Nephron progenitor cell (in vitro differentiated cells): Measurements from ENCODE around the gene CYP2U1.

Source experiments
- DNase-seq: peaks from one replicate; pipeline ENCODE4 v3.0.0; 2021
- H3K27ac Mint-ChIP-seq: 2 replicates; pipeline ENCODE4 v1.8.0; 2021; ENCODE audit warnings: mild to moderate bottlenecking, moderate library complexity, mixed read lengths
- H3K27me3 Mint-ChIP-seq: 2 replicates; pipeline ENCODE4 v1.8.0; 2021; ENCODE audit warnings: mild to moderate bottlenecking, low read depth, mixed read lengths; ENCODE audit not compliant: poor library complexity
- H3K36me3 Mint-ChIP-seq: 2 replicates; pipeline ENCODE4 v1.8.0; 2021; ENCODE audit warnings: low read depth, mixed read lengths
- H3K4me1 Mint-ChIP-seq: 2 replicates; pipeline ENCODE4 v1.8.0; 2021; ENCODE audit warnings: mixed read lengths
- H3K4me3 Mint-ChIP-seq: 2 replicates; pipeline ENCODE4 v1.8.0; 2021; ENCODE audit warnings: mild to moderate bottlenecking, moderate library complexity, mixed read lengths
- H3K9me3 Mint-ChIP-seq: 2 replicates; pipeline ENCODE4 v1.8.0; 2021; ENCODE audit warnings: mild to moderate bottlenecking, moderate library complexity, mixed read lengths
- TF ChIP-seq, protein P1 (sequence below): fragments of 200-600 bp; sonication (generic); IDR thresholded peaks from 2 replicates; pipeline ENCODE4 v1.5.0; 2021; ENCODE audit warnings: antibody characterized with exemption

Gene CYP2U1

GRCh38 chr4:107970063-107970798, 38.9 kb downstream of the CYP2U1 start:
- no peaks in the 10 kb centered on the region for H3K4me1 Mint-ChIP-seq
- peaks cover 3% of the 10 kb centered on the region for H3K27me3 Mint-ChIP-seq
- H3K9me3 Mint-ChIP-seq: no peaks in the 10 kb centered on the region
- TF ChIP-seq, protein P1, sequence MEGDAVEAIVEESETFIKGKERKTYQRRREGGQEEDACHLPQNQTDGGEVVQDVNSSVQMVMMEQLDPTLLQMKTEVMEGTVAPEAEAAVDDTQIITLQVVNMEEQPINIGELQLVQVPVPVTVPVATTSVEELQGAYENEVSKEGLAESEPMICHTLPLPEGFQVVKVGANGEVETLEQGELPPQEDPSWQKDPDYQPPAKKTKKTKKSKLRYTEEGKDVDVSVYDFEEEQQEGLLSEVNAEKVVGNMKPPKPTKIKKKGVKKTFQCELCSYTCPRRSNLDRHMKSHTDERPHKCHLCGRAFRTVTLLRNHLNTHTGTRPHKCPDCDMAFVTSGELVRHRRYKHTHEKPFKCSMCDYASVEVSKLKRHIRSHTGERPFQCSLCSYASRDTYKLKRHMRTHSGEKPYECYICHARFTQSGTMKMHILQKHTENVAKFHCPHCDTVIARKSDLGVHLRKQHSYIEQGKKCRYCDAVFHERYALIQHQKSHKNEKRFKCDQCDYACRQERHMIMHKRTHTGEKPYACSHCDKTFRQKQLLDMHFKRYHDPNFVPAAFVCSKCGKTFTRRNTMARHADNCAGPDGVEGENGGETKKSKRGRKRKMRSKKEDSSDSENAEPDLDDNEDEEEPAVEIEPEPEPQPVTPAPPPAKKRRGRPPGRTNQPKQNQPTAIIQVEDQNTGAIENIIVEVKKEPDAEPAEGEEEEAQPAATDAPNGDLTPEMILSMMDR: no peak
- no peak overlapping the region for H3K27ac Mint-ChIP-seq
- DNase-seq: no peak
- no peaks in the 10 kb centered on the region for H3K36me3 Mint-ChIP-seq
- no peak overlapping the region for H3K4me3 Mint-ChIP-seq

DNA sequence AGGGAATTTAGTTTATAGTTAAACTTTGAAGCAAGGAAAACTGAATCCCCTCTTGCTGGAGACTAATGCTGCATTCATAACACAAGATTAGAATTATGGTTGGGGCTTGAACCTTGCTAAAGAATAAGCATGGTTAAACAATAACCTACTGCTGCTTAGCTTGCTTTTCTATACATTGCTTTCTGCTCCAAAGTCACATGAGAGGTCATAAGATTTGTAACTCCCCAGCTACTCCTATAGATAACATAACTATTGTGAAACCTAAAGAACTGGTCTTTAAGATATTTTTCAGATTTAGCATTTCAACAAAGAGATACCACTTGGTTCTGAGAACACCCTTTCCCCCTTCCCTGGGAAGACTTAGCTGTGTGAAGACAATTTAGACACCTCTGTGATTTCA, 41.3 kb downstream of the CYP2U1 start:
- H3K4me1 Mint-ChIP-seq: no peaks in the 10 kb centered on the region
- H3K36me3 Mint-ChIP-seq: no peaks in the 10 kb centered on the region
- H3K9me3 Mint-ChIP-seq: no peaks in the 10 kb centered on the region
- H3K27ac Mint-ChIP-seq: no peak overlapping the region
- TF ChIP-seq, protein P1: no peak
- no peak for DNase-seq
- H3K27me3 Mint-ChIP-seq: peaks cover 5% of the 10 kb centered on the region
- H3K4me3 Mint-ChIP-seq: no peak overlapping the region

DNA sequence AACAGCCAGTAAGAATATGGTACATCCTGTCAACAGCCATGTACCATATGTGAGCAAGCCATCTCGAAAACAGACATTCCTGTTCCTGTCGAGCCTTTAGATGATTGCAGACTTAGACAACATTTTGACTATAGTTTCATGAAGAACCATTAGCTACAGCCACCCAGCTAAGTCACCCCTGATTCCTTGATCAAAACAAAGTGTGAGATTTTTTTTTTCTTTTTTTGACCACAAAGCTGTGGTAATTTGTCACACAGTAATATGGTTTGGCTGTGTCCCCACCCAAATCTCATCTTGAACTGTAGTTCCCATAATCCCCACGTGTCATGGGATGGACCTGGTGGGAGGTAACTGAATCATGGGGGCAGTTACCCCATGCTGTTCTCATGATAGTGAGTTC, 43.2 kb downstream of the CYP2U1 start:
- Mint-ChIP-seq H3K27me3 (peaks cover 5% of the 10 kb centered on the region), H3K27ac (no peak overlapping the region), H3K9me3 (no peaks in the 10 kb centered on the region), H3K4me3 (no peak overlapping the region), H3K4me1 (no peaks in the 10 kb centered on the region), H3K36me3 (no peaks in the 10 kb centered on the region)
- no peak for DNase-seq
- TF ChIP-seq, protein P1: no peak

- peaks cover 3% of the 10 kb centered on the region for H3K27me3 Mint-ChIP-seq
- H3K36me3 Mint-ChIP-seq: no peaks in the 10 kb centered on the region
- H3K27ac Mint-ChIP-seq: no peak overlapping the region
- peaks cover 11% of the 10 kb centered on the region for H3K9me3 Mint-ChIP-seq
- DNase-seq: no peak
- no peak overlapping the region for H3K4me3 Mint-ChIP-seq
- TF ChIP-seq, protein P1: no peak
- no peaks in the 10 kb centered on the region for H3K4me1 Mint-ChIP-seq
Measured at GRCh38 chr4:107977482-107977881, 46.1 kb downstream of the CYP2U1 start.

DNA sequence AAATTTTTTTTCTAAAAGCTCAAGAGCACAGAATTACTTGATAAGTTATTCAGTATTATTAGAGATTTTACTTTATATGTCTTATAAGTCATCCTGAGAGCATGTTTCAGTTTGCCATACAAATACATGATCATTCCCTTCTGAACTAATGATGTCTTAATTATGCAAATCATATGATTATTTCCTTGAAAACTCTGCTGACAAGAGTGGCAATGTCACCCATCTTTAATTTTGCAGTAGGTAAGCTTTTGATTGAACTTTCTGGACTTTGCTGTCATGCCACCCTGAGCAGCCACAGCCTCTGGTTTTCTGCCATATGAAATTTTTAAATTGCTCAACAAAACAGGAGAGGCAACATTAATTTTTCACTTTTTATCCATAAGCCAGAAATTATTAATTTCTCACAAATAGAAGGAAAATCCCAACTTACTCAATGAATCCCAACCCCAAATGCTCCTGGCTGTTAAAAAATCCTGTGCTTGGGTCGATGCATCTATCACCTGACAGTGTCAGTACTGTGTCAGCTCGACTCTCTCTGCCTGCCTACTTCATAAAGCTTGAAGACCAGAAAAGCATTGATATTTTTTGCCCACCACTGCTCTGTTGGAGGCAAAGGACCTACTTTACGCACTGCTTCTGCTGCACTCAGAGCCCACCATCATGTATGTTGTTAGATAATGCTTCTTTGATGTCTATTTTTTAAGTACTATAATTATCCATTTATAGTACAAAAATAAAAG, 46.8 kb downstream of the CYP2U1 start:
- Mint-ChIP-seq H3K27me3 (peaks cover 3% of the 10 kb centered on the region), H3K9me3 (peaks cover 11% of the 10 kb centered on the region)
- TF ChIP-seq, protein P1: no peak

More for the DNA sequence above, 46.8 kb downstream of the CYP2U1 start:
- no peak overlapping the region for H3K27ac Mint-ChIP-seq
- no peaks in the 10 kb centered on the region for H3K4me1 Mint-ChIP-seq
- no peak overlapping the region for H3K4me3 Mint-ChIP-seq
- DNase-seq: no peak
- H3K36me3 Mint-ChIP-seq: no peaks in the 10 kb centered on the region
